Endothelial cell (in vitro differentiated cells): ENCODE results near the gene GIMAP8. TPM values are rescaled to one million over a fixed set of nuclear protein-coding genes. Genes with fewer than 3 reads are reported as not detected.

Experiments
- DNase-seq: peaks from one replicate; pipeline ENCODE4 v3.0.0; 2021; ENCODE audit warnings: low spot score
- H3K27ac Mint-ChIP-seq: one replicate; pipeline ENCODE4 v1.8.0; 2021; ENCODE audit warnings: mixed read lengths, inconsistent platforms; ENCODE audit not compliant: unreplicated experiment
- H3K27me3 Mint-ChIP-seq: one replicate; pipeline ENCODE4 v1.8.0; 2021; ENCODE audit warnings: mild to moderate bottlenecking, moderate library complexity, mixed read lengths, inconsistent platforms; ENCODE audit not compliant: unreplicated experiment
- H3K36me3 Mint-ChIP-seq: one replicate; pipeline ENCODE4 v1.8.0; 2021; ENCODE audit warnings: mild to moderate bottlenecking, low read depth, mixed read lengths, inconsistent platforms; ENCODE audit not compliant: unreplicated experiment
- H3K4me1 Mint-ChIP-seq: one replicate; pipeline ENCODE4 v1.8.0; 2021; ENCODE audit warnings: mild to moderate bottlenecking, mixed read lengths, inconsistent platforms; ENCODE audit not compliant: unreplicated experiment
- H3K4me3 Mint-ChIP-seq: one replicate; pipeline ENCODE4 v1.8.0; 2021; ENCODE audit warnings: mild to moderate bottlenecking, mixed read lengths, inconsistent platforms; ENCODE audit not compliant: unreplicated experiment
- H3K9me3 Mint-ChIP-seq: one replicate; pipeline ENCODE4 v1.8.0; 2021; ENCODE audit warnings: mixed read lengths, inconsistent platforms; ENCODE audit not compliant: unreplicated experiment
- total RNA-seq: library from RNA; stranded (reverse); fragmentation: NEBNext Ultra II Directional; extraction: Animal tissue kit (Norgen Biotek cat#: 25700); gene quantifications from one replicate; pipeline ENCODE4 v1.2.1, GENCODE V29; 2021; ENCODE audit not compliant: unreplicated experiment
- TF ChIP-seq, protein P1 (sequence below): fragments of 200-600 bp; sonication (generic); IDR thresholded peaks from one replicate; pipeline ENCODE4 v1.5.0; 2021; ENCODE audit warnings: antibody characterized with exemption; ENCODE audit not compliant: unreplicated experiment

Gene GIMAP8
- total RNA-seq, 1 donor from 2014 or later, result 143 TPM

DNA sequence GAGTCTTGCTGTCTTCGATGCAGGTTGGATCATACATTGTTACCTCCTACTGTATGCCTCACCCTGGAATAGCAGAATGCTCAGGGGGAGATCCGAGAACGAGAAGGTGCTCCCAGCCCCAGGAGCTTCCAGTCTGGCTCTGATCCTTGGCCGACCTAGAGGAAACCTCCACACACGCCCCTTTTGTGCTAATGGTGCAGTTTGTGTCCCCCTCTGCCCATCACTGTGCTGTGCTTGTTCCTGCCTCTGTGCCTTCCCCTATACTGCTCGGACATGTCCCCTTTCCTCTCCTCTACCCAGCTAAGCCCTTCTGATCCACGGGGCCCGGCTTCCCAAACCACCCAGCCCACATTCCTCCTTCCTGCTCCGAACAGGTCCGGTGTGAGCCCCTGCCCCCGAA, 38.8 kb upstream of the GIMAP8 start:
- DNase-seq, result no peak
- H3K9me3 Mint-ChIP-seq, result no peaks in the 10 kb centered on the region
- peaks cover 30% of the 10 kb centered on the region for H3K36me3 Mint-ChIP-seq
- peaks cover 26% of the 10 kb centered on the region for H3K27me3 Mint-ChIP-seq
- no peak overlapping the region for H3K27ac Mint-ChIP-seq
- TF ChIP-seq, protein P1, sequence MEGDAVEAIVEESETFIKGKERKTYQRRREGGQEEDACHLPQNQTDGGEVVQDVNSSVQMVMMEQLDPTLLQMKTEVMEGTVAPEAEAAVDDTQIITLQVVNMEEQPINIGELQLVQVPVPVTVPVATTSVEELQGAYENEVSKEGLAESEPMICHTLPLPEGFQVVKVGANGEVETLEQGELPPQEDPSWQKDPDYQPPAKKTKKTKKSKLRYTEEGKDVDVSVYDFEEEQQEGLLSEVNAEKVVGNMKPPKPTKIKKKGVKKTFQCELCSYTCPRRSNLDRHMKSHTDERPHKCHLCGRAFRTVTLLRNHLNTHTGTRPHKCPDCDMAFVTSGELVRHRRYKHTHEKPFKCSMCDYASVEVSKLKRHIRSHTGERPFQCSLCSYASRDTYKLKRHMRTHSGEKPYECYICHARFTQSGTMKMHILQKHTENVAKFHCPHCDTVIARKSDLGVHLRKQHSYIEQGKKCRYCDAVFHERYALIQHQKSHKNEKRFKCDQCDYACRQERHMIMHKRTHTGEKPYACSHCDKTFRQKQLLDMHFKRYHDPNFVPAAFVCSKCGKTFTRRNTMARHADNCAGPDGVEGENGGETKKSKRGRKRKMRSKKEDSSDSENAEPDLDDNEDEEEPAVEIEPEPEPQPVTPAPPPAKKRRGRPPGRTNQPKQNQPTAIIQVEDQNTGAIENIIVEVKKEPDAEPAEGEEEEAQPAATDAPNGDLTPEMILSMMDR, result no peak
- H3K4me3 Mint-ChIP-seq, result no peak overlapping the region
- peaks cover 17% of the 10 kb centered on the region for H3K4me1 Mint-ChIP-seq

DNA sequence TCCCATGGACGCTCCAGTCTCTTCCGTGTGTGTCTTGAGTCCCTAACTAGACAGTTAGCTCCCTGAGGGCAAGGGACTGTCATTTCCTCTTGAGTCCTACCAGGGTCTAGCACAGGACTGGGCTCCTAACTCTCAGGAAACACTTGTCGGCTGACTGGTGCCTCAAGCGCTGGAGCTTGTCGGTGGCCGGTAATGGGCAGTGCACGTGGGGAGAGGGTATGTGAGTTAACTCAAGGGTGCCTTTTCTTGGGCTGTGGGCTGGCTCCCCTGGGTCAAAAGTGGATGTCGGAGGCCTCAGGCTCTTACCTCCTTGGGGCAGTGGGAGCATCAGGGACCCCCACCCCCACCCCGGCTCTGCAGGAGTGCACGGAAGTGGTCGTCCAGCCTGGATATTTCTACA, 38.4 kb upstream of the GIMAP8 start:
- DNase-seq, result no peak
- H3K27ac Mint-ChIP-seq, result no peak overlapping the region
- no peaks in the 10 kb centered on the region for H3K9me3 Mint-ChIP-seq
- H3K36me3 Mint-ChIP-seq, result peaks cover 27% of the 10 kb centered on the region
- no peak overlapping the region for H3K4me3 Mint-ChIP-seq
- H3K4me1 Mint-ChIP-seq, result peaks cover 14% of the 10 kb centered on the region
- H3K27me3 Mint-ChIP-seq, result peaks cover 24% of the 10 kb centered on the region
- TF ChIP-seq, protein P1, result no peak

DNA sequence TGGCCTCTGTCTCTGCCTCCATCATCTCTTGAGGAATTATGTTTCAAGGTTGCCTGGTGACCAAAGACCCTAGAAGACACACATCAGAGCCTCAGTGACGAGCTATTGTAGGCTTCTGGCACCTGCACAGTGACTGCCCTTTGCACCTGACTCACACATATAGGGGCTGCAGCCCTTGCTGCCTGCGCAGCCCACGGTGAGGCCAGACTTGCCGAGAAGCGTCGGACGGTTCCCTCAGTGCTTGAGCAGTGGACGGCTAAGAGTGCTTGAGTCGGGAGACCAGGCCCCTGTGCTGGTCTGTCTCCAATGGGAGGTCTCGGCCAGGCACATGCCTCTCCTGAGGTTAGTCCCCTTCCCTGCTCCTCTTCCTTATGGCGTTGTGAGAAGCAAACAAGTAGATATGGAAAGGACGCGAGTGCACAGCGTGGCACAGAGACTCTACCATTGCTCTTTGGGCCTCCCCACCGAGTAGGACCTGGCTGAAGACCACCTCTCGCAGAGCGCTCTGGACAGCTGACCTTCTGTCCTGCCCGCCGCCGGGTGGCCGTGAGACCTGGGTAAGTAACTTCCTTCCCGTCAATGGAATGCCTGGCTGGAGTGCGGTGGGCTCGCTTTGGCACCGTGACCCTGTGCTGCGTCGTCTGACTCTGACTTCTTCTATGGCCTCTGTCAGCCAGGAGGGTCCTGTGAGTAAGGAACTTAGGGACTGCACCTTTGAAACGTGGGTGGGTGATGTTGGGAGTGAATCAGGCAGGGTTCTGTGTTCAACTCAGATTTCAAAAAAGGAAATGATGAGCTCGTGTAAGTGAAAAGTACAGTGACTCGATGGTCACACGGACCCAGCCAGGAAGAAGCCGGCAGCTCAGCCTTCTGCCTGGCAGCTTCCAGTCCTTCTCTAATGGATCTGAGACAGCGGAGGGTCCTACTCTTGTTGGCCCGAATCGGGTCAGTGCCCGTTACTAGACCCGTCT, 37.6 kb upstream of the GIMAP8 start:
- TF ChIP-seq, protein P1, result no peak
- Mint-ChIP-seq H3K27me3 (peaks cover 23% of the 10 kb centered on the region), H3K27ac (peak overlapping the region; percentile 46), H3K9me3 (no peaks in the 10 kb centered on the region), H3K36me3 (peaks cover 24% of the 10 kb centered on the region), H3K4me3 (no peak overlapping the region), H3K4me1 (peaks cover 12% of the 10 kb centered on the region)
- DNase-seq, result no peak

DNA sequence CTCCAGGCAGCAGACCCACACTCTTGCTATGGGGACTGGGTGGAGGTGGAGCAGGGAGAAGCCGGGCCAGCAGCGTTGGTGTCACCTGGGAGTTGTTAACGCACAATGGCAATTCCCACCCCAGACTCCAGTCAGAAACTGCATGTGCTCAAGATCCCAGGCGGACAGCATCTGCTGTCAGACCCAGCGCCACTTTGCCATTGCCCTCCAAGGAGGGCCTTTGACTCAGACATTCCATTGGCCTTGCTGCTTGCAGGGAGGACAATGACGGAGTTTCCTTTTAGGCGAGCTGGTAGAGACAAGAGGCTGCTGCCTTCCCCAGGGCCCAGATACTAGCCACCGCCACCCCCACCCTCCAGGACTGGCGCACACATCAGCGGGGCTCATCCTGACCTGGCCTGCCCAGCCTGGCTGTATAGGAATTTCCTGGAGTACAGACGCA, 36.8 kb upstream of the GIMAP8 start:
- H3K4me3 Mint-ChIP-seq, result no peak overlapping the region
- TF ChIP-seq, protein P1, result no peak
- peaks cover 19% of the 10 kb centered on the region for H3K27me3 Mint-ChIP-seq
- no peak overlapping the region for H3K27ac Mint-ChIP-seq
- H3K36me3 Mint-ChIP-seq, result peaks cover 21% of the 10 kb centered on the region
- DNase-seq, result no peak
- no peaks in the 10 kb centered on the region for H3K9me3 Mint-ChIP-seq
- H3K4me1 Mint-ChIP-seq, result peaks cover 12% of the 10 kb centered on the region
